NCI-H128 (cell line): Measurements from ENCODE around the gene MTUS2.

Experiments used
- DNase-seq: peaks from one replicate; lab custom pipeline; 2025; ENCODE audit not compliant: unreplicated experiment; lab: John Stamatoyannopoulos, UW

The MTUS2 gene

DNA sequence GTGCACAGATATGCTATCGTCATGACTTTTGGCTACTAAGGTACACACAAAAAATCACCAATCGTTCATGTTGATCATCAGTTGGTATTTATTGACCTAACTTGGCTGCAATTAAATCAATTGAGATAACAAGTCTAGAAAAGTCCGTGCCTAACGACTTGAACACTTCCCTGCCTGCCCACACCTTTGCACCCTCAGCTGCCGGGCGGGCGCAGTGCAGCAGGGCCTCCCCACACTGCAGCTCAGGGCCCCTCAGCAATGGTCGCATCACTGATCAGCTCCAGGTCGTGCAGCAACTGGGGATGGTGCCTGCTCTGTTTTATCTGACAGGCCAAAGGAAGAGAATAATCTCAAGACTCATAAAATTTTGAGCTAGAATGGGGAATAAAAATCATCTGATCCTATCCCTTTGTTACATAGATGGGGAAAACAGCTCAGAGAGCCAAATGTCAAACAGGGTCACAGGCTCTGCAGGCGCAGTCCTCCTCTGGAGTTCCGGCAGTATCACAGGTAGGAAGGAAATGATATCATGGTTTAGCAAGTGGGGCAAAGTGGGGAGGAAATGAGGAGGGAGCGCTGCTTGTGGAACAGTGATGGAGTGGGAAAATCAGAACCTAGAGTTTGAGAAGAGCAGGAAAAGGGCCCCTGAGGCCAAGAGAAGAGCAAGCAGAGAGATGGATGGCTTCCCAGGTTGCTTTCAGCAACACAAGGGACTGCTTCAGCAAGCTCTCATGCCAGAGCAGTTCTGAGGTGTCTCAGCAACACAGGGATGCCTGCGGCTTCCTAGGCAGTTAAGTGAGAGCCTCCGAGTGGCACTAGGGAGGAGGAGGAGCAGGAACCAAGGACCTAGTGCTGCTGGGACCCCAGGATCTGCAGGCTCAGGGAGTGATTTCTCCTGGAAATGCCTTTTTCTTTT is 717.9 kb downstream of the MTUS2 start:
- DNase-seq, result no peak

DNA sequence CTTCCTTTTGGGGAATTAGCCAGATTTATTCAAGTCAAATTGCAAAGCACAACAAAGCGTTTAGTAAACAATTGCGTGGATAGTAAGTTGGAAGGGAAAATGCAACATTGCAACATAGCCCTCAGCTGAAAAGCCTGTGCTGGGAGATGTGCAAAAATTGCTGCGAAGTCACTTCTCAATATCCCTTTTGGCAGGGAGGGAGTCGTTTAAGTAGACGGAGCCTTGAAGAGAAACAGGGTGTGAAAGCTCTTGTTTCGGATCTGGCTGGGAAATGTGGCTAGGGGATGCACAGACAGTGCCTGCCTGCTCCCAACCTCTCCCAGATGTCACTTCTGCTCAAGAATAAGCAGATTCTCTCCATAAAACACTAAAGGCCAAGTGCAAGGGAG is 718.5 kb downstream of the MTUS2 start:
- no peak for DNase-seq

DNA sequence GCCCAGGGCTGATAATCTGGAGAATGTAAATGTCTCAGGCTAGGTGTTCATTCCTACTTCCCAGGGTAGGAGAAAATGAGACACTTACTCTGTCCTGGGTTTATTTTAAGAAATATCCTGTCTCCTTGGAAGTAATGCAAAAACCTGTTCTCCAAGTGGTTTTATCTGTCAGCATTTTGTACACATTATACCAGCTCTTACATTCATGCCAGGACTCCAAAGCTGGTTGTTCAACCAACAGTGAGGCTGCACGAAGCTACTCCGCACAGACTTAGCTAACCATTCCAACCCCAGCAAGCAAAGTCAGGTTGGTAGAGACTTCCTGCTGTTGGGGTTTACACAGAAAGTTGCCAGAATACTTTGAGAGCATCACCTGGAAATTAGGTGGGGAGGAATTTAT is 719.7 kb downstream of the MTUS2 start:
- no peak for DNase-seq

DNA sequence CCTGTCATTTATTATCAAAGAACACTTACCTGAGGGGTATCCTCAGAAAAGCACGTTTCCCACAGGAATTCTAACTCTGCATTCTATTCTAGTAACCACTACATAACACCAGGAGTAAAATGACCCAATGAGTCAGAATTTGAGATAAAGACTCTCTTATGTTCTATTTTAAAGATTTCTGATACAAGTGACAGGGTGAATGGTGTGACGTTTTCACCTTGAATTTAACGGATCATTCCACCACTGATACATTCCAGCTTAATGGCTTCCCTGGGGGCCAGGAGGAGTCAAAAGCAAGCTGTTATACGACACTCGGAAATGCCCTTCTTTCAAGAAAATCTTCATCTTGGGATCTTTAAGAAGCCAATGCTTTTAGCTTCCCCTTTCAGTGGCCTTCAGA is 720.2 kb downstream of the MTUS2 start:
- no peak for DNase-seq

DNA sequence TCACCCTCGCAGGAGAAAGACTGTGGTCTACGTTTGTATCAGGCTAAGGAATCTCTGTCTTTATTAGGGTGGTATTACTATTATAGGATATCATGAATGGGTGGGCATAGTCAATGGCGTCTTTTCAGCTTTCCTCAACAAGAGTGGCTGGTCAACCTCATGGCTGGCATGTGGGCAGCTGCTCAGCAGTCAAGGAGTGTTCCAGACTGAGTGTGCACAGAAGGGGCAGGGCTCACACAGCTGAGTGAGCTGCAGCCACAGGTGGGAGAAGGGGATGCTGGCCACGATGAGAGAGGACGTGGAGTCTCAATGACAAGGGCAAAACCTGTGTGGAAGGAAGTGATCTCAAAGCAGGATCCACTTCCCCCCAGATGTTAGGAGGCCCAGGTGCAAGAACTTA is 720.7 kb downstream of the MTUS2 start:
- no peak for DNase-seq

DNA sequence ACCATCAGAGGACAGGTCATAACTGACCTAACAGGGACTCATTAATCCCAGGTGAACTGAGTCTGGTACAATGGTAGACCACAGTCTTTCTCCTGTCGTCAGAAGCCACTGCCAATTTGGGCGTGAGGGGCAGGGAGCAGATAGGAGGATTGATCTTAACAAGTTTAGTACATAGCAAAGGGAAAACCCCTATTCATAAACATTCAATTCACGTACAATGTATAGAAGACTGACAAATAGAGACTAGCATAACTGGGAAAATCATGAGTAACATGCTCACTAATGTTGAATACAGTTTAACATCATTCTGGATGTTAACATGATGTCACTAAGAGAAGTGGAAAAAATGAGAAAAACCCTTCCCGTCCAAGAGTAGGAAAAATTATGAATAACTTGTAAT is 721.3 kb downstream of the MTUS2 start:
- DNase-seq, result no peak

DNA sequence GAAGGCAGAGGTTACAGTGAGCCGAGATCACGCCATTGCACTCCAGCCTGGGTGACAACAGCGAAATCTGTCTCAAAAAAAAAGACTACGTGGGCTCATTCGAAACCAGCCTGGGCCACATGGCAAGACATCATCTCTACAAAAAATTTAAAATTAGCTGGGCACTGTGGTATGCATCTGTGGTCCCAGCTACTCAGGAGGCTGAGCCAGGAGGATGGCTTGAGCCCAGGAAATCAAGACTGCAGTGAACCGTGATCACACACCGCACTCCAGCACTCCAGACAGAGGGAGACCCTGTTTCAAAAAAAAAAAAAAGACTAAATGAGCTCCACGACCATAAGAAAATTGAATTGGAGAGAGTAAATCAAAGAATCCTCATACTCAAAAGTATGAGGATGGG is 722.2 kb downstream of the MTUS2 start:
- no peak for DNase-seq

DNA sequence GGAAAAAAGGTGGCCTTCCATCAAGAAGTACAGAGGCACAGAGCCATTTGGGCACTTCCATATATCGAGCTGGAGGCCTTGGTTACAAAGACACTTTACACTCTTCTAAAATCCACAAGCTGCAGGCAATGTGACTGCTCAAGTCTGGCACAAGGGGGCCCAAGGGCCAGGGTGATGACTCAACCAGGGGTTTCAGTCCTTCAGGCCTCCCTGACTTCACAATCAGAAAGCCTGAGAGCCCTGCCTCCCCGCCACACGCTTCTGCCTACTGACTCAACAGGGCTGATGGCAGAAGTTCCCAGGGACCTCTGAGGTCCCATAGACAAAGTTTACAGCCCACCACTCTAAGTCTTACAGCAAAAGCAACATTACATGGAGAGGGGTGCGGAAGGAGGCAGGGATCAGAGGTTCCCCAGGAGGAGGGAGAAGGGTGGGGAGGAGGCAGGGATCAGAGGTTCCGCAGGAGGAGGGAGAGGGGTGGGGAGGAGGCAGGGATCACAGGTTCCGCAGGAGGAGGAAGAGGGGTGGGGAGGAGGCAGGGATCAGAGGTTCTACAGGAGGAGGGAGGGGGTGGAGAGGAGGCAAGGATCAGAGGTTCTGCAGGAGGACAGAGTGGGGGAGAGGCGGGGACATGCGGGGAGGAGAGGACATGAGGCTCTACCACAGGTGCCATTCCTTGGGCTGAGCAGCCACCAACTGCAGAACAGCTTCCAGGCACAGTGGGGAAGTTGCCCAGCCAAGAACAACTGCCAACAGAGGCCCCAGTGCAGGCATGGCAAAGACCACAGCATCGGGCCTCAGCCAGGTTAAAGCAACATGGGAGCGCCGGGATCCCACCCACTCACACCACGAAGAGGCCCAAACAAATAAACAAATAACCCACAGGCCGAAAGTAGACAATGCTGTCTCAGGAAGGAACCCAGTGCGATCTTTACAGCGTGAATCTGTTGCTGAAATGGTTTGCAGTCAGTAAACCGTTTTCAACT is 723.4 kb downstream of the MTUS2 start:
- no peak for DNase-seq

DNA sequence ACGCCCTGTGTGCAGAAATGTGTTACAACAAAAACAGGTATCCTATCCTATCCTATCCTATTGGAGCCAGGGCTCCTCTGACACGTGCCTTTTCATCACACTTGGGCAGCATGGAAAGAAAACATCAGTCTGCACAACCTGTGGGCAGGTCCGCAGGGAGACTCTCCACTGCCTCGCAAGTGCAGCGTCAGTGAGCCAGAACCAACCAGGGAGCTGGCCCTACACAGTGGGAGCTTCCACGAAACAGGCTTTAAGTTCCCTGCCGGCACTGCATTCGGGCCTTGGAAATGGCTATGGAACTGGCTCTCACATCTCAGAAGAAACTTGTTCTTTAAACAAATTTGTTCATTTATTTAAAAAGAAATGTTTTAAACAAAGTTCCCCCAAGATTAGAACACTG is 725.8 kb downstream of the MTUS2 start:
- no peak for DNase-seq

DNA sequence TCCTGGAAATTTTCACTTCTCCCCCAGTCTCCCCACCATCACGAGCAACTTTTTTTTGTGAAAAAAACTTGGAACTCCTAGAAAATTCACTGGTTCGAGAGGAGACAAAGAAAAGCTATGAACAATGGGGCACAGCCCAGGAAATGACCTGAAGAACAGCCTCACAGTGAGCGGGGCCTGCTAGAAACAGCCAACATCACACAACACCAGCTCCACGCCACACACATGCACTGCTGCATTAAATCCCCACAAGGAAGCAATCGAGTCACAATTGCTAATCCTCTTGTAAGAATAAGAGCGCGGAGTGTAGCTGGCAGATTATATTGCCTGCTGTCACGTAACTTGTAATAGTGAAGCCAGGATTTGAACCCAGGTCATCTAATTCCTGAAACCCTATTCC is 726.5 kb downstream of the MTUS2 start:
- DNase-seq, result no peak

DNA sequence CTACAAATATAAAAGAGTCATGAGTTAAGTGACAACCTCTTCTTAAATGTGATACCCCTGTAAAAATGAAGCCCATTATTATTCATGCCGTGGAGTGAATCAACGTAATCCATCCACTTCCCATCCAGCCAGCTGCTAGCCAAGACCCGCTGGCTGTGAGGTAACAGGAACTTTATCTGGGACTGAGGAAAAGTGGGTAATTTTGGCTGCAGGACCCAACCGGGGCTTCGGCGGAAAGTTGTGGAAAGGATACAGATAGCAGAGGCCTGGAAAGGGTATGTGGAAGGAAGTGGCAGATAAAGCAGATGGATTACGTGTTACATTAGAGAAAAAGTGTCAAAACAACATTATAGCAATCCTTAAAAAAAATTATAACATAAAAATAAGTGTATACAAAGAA is 727.0 kb downstream of the MTUS2 start:
- no peak for DNase-seq

DNA sequence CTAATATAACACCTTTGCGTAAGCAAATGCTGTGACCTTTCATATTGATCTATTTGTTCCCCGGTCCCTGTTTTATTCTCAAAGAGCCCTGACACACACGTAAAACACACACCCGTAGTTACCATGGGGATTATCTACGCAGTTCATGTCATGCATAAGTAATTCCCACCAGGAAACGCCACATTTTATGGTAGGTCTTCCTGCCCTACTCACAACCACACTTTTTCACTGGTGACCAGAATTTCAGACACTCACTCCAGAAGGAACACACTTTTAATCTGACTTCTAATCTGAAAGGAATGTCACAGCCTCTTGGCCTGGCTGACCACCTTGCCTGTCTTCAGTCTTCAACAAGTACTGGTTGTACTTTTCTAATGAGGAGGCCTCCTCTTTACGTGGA is 728.6 kb downstream of the MTUS2 start:
- DNase-seq, result no peak

DNA sequence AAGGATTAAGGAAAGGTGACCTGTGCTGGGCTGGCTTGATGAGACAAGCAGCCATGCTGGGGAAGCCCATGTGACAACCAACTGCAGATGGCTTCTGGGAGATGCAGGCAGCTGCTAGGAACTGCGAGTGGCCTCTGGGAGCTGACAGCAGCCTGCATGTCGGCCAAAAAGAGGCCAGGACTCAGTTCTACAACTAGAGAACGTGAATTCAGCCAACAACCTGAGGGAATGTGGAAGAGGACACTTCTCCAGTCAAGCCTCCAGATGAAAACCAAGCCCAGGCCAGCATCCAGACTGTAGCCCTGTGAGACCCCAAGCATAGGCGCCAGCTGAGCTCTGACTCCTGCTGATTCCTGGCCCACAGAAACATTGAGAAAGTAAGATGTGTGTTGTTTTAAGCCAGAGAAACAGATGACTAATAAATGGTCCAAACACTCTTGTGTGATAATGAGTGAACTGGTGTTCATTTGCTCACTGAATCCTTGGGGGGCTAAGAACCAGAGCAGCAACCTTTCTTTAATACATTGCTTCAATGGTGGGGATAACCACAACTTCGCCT is 730.4 kb downstream of the MTUS2 start:
- DNase-seq, result no peak

DNA sequence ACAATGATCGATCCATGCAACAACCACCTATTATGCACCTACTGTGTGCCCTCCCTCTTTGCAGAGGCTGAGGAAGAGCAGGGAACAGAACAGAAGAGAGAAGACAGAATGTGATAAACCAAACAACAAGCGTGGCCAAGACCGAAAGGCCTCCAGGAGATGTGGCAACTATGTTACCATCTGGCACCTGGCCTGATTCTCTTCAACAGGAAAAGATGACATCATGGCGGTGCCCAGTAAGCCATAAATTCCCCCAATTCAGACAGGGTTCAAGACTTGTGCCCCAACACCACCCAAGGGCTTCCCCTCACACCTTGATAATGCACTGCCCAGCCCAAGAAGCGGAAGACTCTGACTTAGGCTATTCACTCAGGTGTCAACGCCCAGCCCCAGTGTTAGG is 731.1 kb downstream of the MTUS2 start:
- no peak for DNase-seq
